OCI-LY7 (cell line): Measurements from ENCODE around the gene RAPGEF4. TPM values are rescaled to one million over a fixed set of nuclear protein-coding genes. Genes with fewer than 3 reads are reported as not detected.

Experiments
- BruUV-seq: library from RNA; stranded (reverse); fragments of 400-500 nt; replicated peaks from 2 replicates; lab custom pipeline; 2021; lab: Mats Ljungman, UMichigan
- CTCF ChIA-PET: fragments of 300-600 bp; sonication (Branson Sonifier 250); formaldehyde crosslinking; loops from one replicate; lab custom pipeline; 2022; ENCODE audit warnings: antibody characterized with exemption; ENCODE audit not compliant: unreplicated experiment; lab: Charles Lee
- POLR2A ChIA-PET: fragments of 300-600 bp; sonication (Branson Sonifier 250); formaldehyde crosslinking; loops from one replicate; lab custom pipeline; 2022; ENCODE audit warnings: antibody characterized with exemption; lab: Charles Lee
- DNase-seq: peaks from one replicate; pipeline ENCODE4 v3.0.0-alpha.2; 2015; ENCODE audit warnings: low spot score
- H2AFZ ChIP-seq: fragments of 200-600 bp; sonication (generic), shearing (Covaris generic); 2 replicates; pipeline ENCODE4 v1.6.1; 2014; ENCODE audit warnings: mild to moderate bottlenecking, antibody characterized with exemption, low read length, moderate library complexity
- H3K27ac ChIP-seq: fragments of 200-600 bp; sonication (generic); 2 replicates; pipeline ENCODE4 v1.5.1; 2014; ENCODE audit warnings: mixed run types, low read depth, mild to moderate bottlenecking, moderate library complexity, low read length, inconsistent platforms; ENCODE audit not compliant: poor library complexity, severe bottlenecking
- H3K36me3 ChIP-seq: fragments of 200-600 bp; sonication (generic); 2 replicates; pipeline ENCODE4 v1.6.1; 2014; ENCODE audit warnings: mild to moderate bottlenecking, antibody characterized with exemption, low read length, moderate library complexity, mixed read lengths; ENCODE audit not compliant: insufficient read depth
- H3K4me1 ChIP-seq: fragments of 200-600 bp; sonication (generic); 2 replicates; pipeline ENCODE4 v1.5.1; 2014; ENCODE audit warnings: mild to moderate bottlenecking, low read length; ENCODE audit not compliant: insufficient read depth, poor library complexity, severe bottlenecking
- H3K4me2 ChIP-seq: fragments of 200-600 bp; sonication (generic); 2 replicates; pipeline ENCODE4 v1.6.1; 2014; ENCODE audit warnings: mild to moderate bottlenecking, low read length
- H3K4me3 ChIP-seq: fragments of 200-600 bp; sonication (generic); 2 replicates; pipeline ENCODE4 v1.5.1; 2014; ENCODE audit warnings: mild to moderate bottlenecking, low read depth, low read length; ENCODE audit not compliant: poor library complexity, severe bottlenecking
- H3K79me2 ChIP-seq: fragments of 200-600 bp; sonication (generic); 2 replicates; pipeline ENCODE4 v1.6.1; 2016; ENCODE audit warnings: low read depth, mild to moderate bottlenecking, low read length, moderate library complexity, mixed read lengths; ENCODE audit not compliant: insufficient read depth
- H3K9me2 ChIP-seq: fragments of 200-600 bp; sonication (generic); 2 replicates; pipeline ENCODE4 v1.6.1; 2016; ENCODE audit warnings: mild to moderate bottlenecking, low read length, mixed read lengths; ENCODE audit not compliant: insufficient read depth
- H3K9me3 ChIP-seq: fragments of 200-600 bp; sonication (generic); 2 replicates; pipeline ENCODE4 v1.6.1; 2014; ENCODE audit warnings: mild to moderate bottlenecking, mixed run types, low read length, mixed read lengths
- H4K20me1 ChIP-seq: fragments of 200-600 bp; sonication (generic); 2 replicates; pipeline ENCODE4 v1.6.1; 2014; ENCODE audit warnings: mild to moderate bottlenecking, antibody characterized with exemption, low read length, moderate library complexity, mixed read lengths; ENCODE audit not compliant: insufficient read depth
- CTCF ChIP-seq: fragments of 200-600 bp; sonication (generic); conservative IDR thresholded peaks from 2 replicates; pipeline ENCODE4 v1.5.1; 2014; ENCODE audit warnings: mild to moderate bottlenecking, antibody characterized with exemption, low read length, moderate library complexity, mixed read lengths
- EZH2phosphoT487 ChIP-seq: fragments of 200-600 bp; sonication (generic); IDR thresholded peaks from 2 replicates; pipeline ENCODE4 v1.6.1; 2018; ENCODE audit warnings: low read depth, borderline replicate concordance, mild to moderate bottlenecking, mixed run types, antibody characterized with exemption, low read length, moderate library complexity, mixed read lengths
- intact Hi-C: fragments of 100-400 bp; cut with micrococcal nuclease; formaldehyde crosslinking; loops from one replicate; pipeline ENCODE4 v1.10.0; 2022; ENCODE audit not compliant: unreplicated experiment
- total RNA-seq, 2 experiments: library from RNA; depleted of rRNA in 1 of 2; stranded (reverse); fragments of >200 nt in 1 of 2; shearing (Covaris generic) in 1 of 2; gene quantifications; 2 replicates each; pipeline ENCODE4 v1.2.3, GENCODE V29; 2014 to 2022

The RAPGEF4 gene
- total RNA-seq, 2 experiments from 2014 or later, result 0.22 to 0.55 TPM

DNA sequence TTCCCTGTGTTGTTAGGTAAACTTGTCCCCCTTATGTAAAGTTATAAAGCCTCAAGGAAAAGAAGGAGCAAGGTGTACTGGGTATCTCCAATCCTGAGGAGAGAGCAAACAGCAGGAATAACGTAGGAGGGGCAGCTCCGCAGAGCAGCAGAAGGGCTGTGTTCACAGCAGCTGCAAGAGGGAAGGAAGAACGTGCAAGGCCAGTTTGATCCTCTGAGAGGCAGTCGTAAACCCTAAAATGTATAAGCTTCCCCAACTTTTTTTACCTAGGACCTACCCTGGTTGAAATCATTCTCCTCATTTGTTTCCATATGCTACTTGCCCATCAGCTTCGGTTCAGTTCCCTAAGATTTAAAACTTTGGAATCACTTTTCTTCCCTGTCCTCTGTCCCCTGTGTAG, 288.1 kb downstream of the RAPGEF4 start:
- intact Hi-C loops, result no loop called here
- TF ChIP-seq CTCF (no peak), EZH2phosphoT487 (no peak)
- ChIA-PET CTCF (no interaction called here), POLR2A (interaction anchor here (0.5 to 0.6 kb wide), 2 partner anchors 150 to 257 kb away, joined by 3 read pairs; no protein-coding TSS in a partner anchor)
- Histone ChIP-seq H3K4me2 (no peak overlapping the region), H3K4me1 (no peaks in the 10 kb centered on the region), H4K20me1 (no peaks in the 10 kb centered on the region), H3K9me2 (no peaks in the 10 kb centered on the region), H3K4me3 (no peak overlapping the region), H3K9me3 (no peaks in the 10 kb centered on the region), H3K79me2 (no peaks in the 10 kb centered on the region), H3K36me3 (no peaks in the 10 kb centered on the region), H3K27ac (no peak overlapping the region), H2AFZ (no peak overlapping the region)
- BruUV-seq, result no TSS peak
- no peak for DNase-seq

- intact Hi-C loops, result loop anchor here (2.0 to 5.0 kb wide), 3 partner anchors 326 to 1316 kb away; partner anchors contain the start of gene CDCA7
- no peak overlapping the region for H3K27ac ChIP-seq
Observed at GRCh38 chr2:173026479-173026878, 290.8 kb downstream of the RAPGEF4 start.

More at GRCh38 chr2:173026479-173026878, 290.8 kb downstream of the RAPGEF4 start:
- H3K4me3 ChIP-seq, result no peak overlapping the region
- no peaks in the 10 kb centered on the region for H3K4me1 ChIP-seq
- H3K9me3 ChIP-seq, result no peaks in the 10 kb centered on the region
- H3K36me3 ChIP-seq, result no peaks in the 10 kb centered on the region
- no peak for TF ChIP-seq CTCF
- TF ChIP-seq EZH2phosphoT487, result no peak
- ChIA-PET CTCF (interaction anchor here (1.2 kb wide), 1 partner anchor 183 kb away, joined by 5 read pairs; no protein-coding TSS in a partner anchor), POLR2A (interaction anchor here (0.5 to 2.2 kb wide), 6 partner anchors 20 to 265 kb away, joined by 3 to 10 read pairs (median 4); no protein-coding TSS in a partner anchor)
- DNase-seq, result no peak
- BruUV-seq, result no TSS peak
- H3K9me2 ChIP-seq, result no peaks in the 10 kb centered on the region
- no peaks in the 10 kb centered on the region for H4K20me1 ChIP-seq
- no peaks in the 10 kb centered on the region for H3K79me2 ChIP-seq
- H2AFZ ChIP-seq, result no peak overlapping the region
- no peak overlapping the region for H3K4me2 ChIP-seq
